SH-SY5Y (cell line): ENCODE data around the gene SDK1.

Experiments
- GATA2 ChIP-seq: IDR thresholded peaks from 2 replicates; pipeline ENCODE4 v1.6.1; 2011; ENCODE audit warnings: mild to moderate bottlenecking, low read depth, low read length
- GATA3 ChIP-seq: IDR thresholded peaks from 2 replicates; pipeline ENCODE4 v1.6.1; 2011; ENCODE audit warnings: low read depth, mild to moderate bottlenecking, low read length, moderate library complexity

- no peak for TF ChIP-seq GATA3
- no peak for TF ChIP-seq GATA2
Measured at GRCh38 chr7:4054158-4054557, 753.1 kb downstream of the SDK1 start.
